GM12801 (cell line): Measurements from ENCODE around the gene CDC20.

ENCODE experiments used
- CTCF ChIP-seq: IDR thresholded peaks from one replicate; pipeline ENCODE4 v1.5.1; 2011; ENCODE audit warnings: control low read depth; ENCODE audit not compliant: insufficient read length; ENCODE audit errors: extremely low read depth

The CDC20 gene

GRCh38 chr1:43363935-43364525 is 5.2 kb downstream of the CDC20 start:
- no peak for TF ChIP-seq CTCF

GRCh38 chr1:43365678-43366077 is 6.9 kb downstream of the CDC20 start:
- no peak for TF ChIP-seq CTCF

- TF ChIP-seq CTCF: no peak
Observed at GRCh38 chr1:43366179-43366578, 7.4 kb downstream of the CDC20 start.

GRCh38 chr1:43366601-43367025 is 7.8 kb downstream of the CDC20 start:
- TF ChIP-seq CTCF: no peak

- no peak for TF ChIP-seq CTCF
Observed at GRCh38 chr1:43367026-43367903, 8.5 kb downstream of the CDC20 start.

GRCh38 chr1:43367904-43368645 is 9.3 kb downstream of the CDC20 start, which contains the start of gene ELOVL1:
TSS of gene ELOVL1 (minus strand) at chr1:43368011. CDS start at chr1:43365609, 2,402 bp downstream.
- no peak for TF ChIP-seq CTCF

- no peak for TF ChIP-seq CTCF
Observed at GRCh38 chr1:43368646-43369020, 9.9 kb downstream of the CDC20 start.
